ENCODE data around the gene SORL1-AS1.

Gene SORL1-AS1

DNA sequence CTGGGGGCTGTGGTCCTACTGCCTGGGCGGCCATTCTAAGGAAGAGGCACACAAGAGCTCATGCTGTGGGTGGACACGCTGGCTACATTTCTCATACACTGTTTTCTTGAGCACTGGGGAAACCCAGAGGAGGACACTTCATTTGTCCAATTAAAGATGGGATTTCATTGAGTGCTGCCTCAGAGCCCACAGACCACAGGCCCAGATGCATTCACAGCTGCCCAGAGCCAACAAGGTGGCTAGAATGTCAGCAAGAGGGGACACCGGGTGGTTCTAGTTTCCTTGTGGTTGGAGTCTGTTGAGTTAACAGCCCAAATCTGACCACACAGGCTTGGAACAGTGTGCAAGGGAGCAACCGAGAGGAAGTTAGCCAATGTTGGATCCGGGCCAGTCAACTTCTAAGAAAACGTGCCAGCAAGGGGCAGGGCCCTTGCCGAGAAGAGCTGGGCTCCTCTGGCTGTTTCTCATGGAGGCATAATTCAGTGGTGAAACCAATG, 35.7 kb downstream of the SORL1-AS1 start:
- H3K9me3 ChIP-seq (ENCODE audit: insufficient read depth, low read length), result no peaks in the 10 kb centered on the region
- H3K9ac ChIP-seq (ENCODE audit: low read length), result no peak overlapping the region
- H3K4me2 ChIP-seq (ENCODE audit: low read length), result no peak overlapping the region
- H3K4me3 ChIP-seq (ENCODE audit: low read length), result no peak overlapping the region
- TF ChIP-seq EZH2phosphoT487 (IDR thresholded peaks at IDR 0.05; ENCODE audit: low read depth), result no peak
- TF ChIP-seq, protein P1, sequence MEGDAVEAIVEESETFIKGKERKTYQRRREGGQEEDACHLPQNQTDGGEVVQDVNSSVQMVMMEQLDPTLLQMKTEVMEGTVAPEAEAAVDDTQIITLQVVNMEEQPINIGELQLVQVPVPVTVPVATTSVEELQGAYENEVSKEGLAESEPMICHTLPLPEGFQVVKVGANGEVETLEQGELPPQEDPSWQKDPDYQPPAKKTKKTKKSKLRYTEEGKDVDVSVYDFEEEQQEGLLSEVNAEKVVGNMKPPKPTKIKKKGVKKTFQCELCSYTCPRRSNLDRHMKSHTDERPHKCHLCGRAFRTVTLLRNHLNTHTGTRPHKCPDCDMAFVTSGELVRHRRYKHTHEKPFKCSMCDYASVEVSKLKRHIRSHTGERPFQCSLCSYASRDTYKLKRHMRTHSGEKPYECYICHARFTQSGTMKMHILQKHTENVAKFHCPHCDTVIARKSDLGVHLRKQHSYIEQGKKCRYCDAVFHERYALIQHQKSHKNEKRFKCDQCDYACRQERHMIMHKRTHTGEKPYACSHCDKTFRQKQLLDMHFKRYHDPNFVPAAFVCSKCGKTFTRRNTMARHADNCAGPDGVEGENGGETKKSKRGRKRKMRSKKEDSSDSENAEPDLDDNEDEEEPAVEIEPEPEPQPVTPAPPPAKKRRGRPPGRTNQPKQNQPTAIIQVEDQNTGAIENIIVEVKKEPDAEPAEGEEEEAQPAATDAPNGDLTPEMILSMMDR (IDR thresholded peaks at IDR 0.05; ENCODE audit: low read depth, low read length), result no peak
- peaks cover 27% of the 10 kb centered on the region for H3K4me1 ChIP-seq (ENCODE audit: low read length)
- no peaks in the 10 kb centered on the region for H3K79me2 ChIP-seq (ENCODE audit: low read length)
- peak overlapping the region; percentile 36 for H2AFZ ChIP-seq (ENCODE audit: low read depth, low read length)
- no peak overlapping the region for H3K27ac ChIP-seq (ENCODE audit: low read length)
- no peaks in the 10 kb centered on the region for H3K27me3 ChIP-seq (ENCODE audit: low read depth, low read length)
- H3K36me3 ChIP-seq (replicated peaks; ENCODE audit: low read depth, low read length), result no peaks in the 10 kb centered on the region
- H4K20me1 ChIP-seq (ENCODE audit: insufficient read depth, low read length), result no peaks in the 10 kb centered on the region

DNA sequence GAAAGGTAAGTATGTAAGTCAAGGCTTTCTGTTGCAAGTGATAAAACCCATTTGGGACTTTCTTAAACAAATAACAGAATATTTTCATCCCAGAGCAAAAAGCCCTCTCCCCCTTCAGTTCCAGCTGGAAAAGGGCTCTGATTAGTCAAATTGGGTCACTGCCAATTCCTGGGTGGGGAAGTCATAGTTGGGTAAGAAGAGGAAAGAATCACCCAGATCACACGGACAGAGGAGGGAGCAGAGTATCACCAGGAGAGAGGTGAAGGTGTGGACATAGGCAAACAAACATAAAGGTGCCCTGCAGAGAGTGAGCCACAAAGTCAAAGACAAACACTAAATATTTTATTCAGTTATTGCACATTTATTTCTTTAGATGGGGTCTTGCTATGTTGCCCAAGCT, 36.9 kb downstream of the SORL1-AS1 start:
- Histone ChIP-seq H3K9ac (ENCODE audit: low read length) (no peak overlapping the region), H3K9me3 (ENCODE audit: insufficient read depth, low read length) (no peaks in the 10 kb centered on the region), H3K4me1 (ENCODE audit: low read length) (peaks cover 15% of the 10 kb centered on the region), H3K27ac (ENCODE audit: low read length) (no peak overlapping the region), H4K20me1 (ENCODE audit: insufficient read depth, low read length) (no peaks in the 10 kb centered on the region), H3K36me3 (replicated peaks; ENCODE audit: low read depth, low read length) (no peaks in the 10 kb centered on the region), H3K4me3 (ENCODE audit: low read length) (no peak overlapping the region), H3K27me3 (ENCODE audit: low read depth, low read length) (no peaks in the 10 kb centered on the region), H3K79me2 (ENCODE audit: low read length) (no peaks in the 10 kb centered on the region), H3K4me2 (ENCODE audit: low read length) (no peak overlapping the region), H2AFZ (ENCODE audit: low read depth, low read length) (no peak overlapping the region)
- TF ChIP-seq, protein P1 (IDR thresholded peaks at IDR 0.05; ENCODE audit: low read depth, low read length), result no peak
- TF ChIP-seq EZH2phosphoT487 (IDR thresholded peaks at IDR 0.05; ENCODE audit: low read depth), result no peak

DNA sequence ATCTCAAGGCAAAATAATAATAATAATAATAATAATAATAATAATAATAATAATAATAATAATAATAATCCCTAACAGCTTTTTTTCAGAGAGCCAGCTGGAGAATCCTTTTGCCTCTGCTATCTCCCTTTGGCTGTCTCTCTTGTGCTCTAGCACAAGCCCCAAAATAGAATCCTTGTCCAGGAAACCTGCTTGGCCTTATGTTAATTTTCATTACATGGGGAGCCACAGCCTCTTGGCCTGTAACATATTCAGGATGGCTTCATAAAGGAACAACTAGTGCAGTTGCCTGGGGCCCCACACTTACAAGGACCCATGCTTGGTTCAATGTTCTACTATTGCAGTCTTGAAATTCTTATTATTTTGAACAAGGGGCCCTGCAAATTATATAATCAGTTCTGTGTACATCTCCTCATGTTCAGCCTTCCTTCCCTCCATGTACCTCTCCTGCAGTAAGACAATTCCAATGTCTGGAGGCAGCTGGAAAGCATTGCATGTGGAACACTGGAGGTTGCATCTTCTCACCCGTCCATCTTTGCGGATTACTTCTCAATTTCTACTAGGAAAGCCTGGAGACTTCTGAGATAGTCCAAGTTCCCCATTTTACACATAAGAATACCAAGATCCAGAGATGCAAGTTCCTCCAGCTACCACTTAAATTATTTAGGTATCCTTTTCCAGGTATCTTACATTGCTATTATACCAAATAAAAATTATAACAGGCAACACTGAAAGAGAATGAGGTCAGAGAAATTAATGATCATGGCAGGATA, 38.4 kb downstream of the SORL1-AS1 start:
- no peaks in the 10 kb centered on the region for H3K79me2 ChIP-seq (ENCODE audit: low read length)
- no peaks in the 10 kb centered on the region for H3K27me3 ChIP-seq (ENCODE audit: low read depth, low read length)
- no peaks in the 10 kb centered on the region for H3K36me3 ChIP-seq (replicated peaks; ENCODE audit: low read depth, low read length)
- no peak overlapping the region for H3K9ac ChIP-seq (ENCODE audit: low read length)
- H3K4me2 ChIP-seq (ENCODE audit: low read length), result no peak overlapping the region
- H3K9me3 ChIP-seq (ENCODE audit: insufficient read depth, low read length), result no peaks in the 10 kb centered on the region
- H4K20me1 ChIP-seq (ENCODE audit: insufficient read depth, low read length), result no peaks in the 10 kb centered on the region
- H3K27ac ChIP-seq (ENCODE audit: low read length), result no peak overlapping the region
- H3K4me3 ChIP-seq (ENCODE audit: low read length), result no peak overlapping the region
- TF ChIP-seq EZH2phosphoT487 (IDR thresholded peaks at IDR 0.05; ENCODE audit: low read depth), result no peak
- TF ChIP-seq, protein P1 (IDR thresholded peaks at IDR 0.05; ENCODE audit: low read depth, low read length), result no peak
- H3K4me1 ChIP-seq (ENCODE audit: low read length), result peaks cover 13% of the 10 kb centered on the region
- H2AFZ ChIP-seq (ENCODE audit: low read depth, low read length), result no peak overlapping the region

DNA sequence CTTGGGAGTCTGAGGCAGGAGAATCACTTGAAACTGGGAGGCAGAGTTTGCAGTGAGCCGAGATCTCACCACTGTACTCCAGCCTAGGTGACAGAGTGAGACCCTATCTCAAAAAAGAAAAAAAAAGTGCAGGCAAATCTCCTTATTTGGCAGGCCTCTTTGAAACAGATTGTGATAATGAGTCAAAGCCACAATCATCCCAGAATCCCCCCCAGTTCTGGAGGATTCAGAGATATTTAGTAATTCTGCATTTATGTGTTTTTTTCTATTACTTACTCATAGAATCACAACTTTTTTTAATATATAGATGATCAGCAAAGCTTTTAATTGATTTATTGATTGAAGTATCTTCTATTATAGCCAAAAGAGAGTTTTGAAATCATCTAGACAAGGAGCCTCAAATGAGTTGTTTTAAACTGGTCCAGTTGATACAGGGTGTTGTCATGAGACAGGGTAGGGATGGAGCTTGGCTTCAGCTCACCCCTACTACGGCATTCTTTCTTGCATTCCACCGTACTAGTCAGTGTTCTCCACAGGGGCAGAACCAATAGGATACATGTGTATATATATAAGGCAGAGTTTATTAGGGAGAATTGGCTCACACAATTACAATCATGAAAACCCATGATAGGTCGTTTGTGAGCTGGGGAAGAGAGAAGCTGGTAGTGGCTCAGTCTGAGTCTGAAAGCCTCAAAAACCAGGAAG, 39.9 kb downstream of the SORL1-AS1 start:
- TF ChIP-seq EZH2phosphoT487 (IDR thresholded peaks at IDR 0.05; ENCODE audit: low read depth), result no peak
- TF ChIP-seq, protein P1 (IDR thresholded peaks at IDR 0.05; ENCODE audit: low read depth, low read length), result no peak
- Histone ChIP-seq H4K20me1 (ENCODE audit: insufficient read depth, low read length) (no peaks in the 10 kb centered on the region), H3K4me1 (ENCODE audit: low read length) (peaks cover 3% of the 10 kb centered on the region; the same call in 1 of the 2 replicates), H3K36me3 (replicated peaks; ENCODE audit: low read depth, low read length) (no peaks in the 10 kb centered on the region), H3K9me3 (ENCODE audit: insufficient read depth, low read length) (no peaks in the 10 kb centered on the region), H3K79me2 (ENCODE audit: low read length) (no peaks in the 10 kb centered on the region), H3K4me3 (ENCODE audit: low read length) (no peak overlapping the region), H3K9ac (ENCODE audit: low read length) (no peak overlapping the region), H2AFZ (ENCODE audit: low read depth, low read length) (no peak overlapping the region), H3K27ac (ENCODE audit: low read length) (no peak overlapping the region), H3K4me2 (ENCODE audit: low read length) (no peak overlapping the region), H3K27me3 (ENCODE audit: low read depth, low read length) (no peaks in the 10 kb centered on the region)

Data from OCI-LY3 (cell line).